ENCODE data around the gene TNFRSF18. TPM values are rescaled to one million over a fixed set of nuclear protein-coding genes. Genes with fewer than 3 reads are reported as not detected.

Gene TNFRSF18
- total and polyA plus RNA-seq, 8 donors = 0.32 to 1.2 (median 0.34) TPM; not detected in 3

GRCh38 chr1:1183833-1184775, 22.3 kb downstream of the TNFRSF18 start:
- peak in 1 of 6 donors; percentile 49 for DNase-seq
- Histone ChIP-seq H3K9me3 (no peaks in the 10 kb centered on the region), H3K27me3 (no peaks in the 10 kb centered on the region), H3K27ac (no peak overlapping the region), H3K36me3 (no peaks in the 10 kb centered on the region), H3K4me3 (no peak overlapping the region), H3K4me1 (no peaks in the 10 kb centered on the region)
- intact Hi-C loops (cut with DNase I) = no loop called here
- no peak for TF ChIP-seq CTCF (IDR thresholded peaks at IDR 0.05)
- 89 to 92% methylated on average over 30 to 32 of the region's 33 CpGs for WGBS, 2 donors
- no peak for FAIRE-seq
- ATAC-seq = no peak

- intact Hi-C loops (cut with DNase I) = no loop called here
- FAIRE-seq (no peak), ATAC-seq (no peak), DNase-seq (peak in 3 of 6 donors; percentile 22 to 72 (median 51))
- Histone ChIP-seq H3K9me3 (no peaks in the 10 kb centered on the region), H3K4me3 (no peak overlapping the region), H3K4me1 (no peaks in the 10 kb centered on the region), H3K36me3 (no peaks in the 10 kb centered on the region), H3K27ac (no peak overlapping the region), H3K27me3 (no peaks in the 10 kb centered on the region)
- no peak for TF ChIP-seq CTCF (IDR thresholded peaks at IDR 0.05)
- WGBS, 2 donors = 90 to 95% methylated on average over 21 of the region's 21 CpGs
Measured at GRCh38 chr1:1183221-1183747, 23.1 kb downstream of the TNFRSF18 start.

GRCh38 chr1:1182491-1183220, 23.7 kb downstream of the TNFRSF18 start:
- Histone ChIP-seq H3K27me3 (no peaks in the 10 kb centered on the region), H3K36me3 (no peaks in the 10 kb centered on the region), H3K4me1 (no peaks in the 10 kb centered on the region), H3K27ac (no peak overlapping the region), H3K9me3 (no peaks in the 10 kb centered on the region), H3K4me3 (no peak overlapping the region)
- intact Hi-C loops (cut with DNase I) = no loop called here
- WGBS, 2 donors = 85 to 86% methylated on average over 39 of the region's 39 CpGs
- TF ChIP-seq CTCF (IDR thresholded peaks at IDR 0.05) = no peak
- FAIRE-seq = no peak
- peak in 3 of 6 donors; percentile 24 to 73 (median 57) for DNase-seq
- no peak for ATAC-seq

- Histone ChIP-seq H3K9me3 (no peaks in the 10 kb centered on the region), H3K4me1 (no peaks in the 10 kb centered on the region), H3K4me3 (no peak overlapping the region), H3K27ac (no peak overlapping the region), H3K27me3 (no peaks in the 10 kb centered on the region), H3K36me3 (no peaks in the 10 kb centered on the region)
- intact Hi-C loops (cut with DNase I) = no loop called here
- ATAC-seq = no peak
- peak in 2 of 6 donors; percentile 40 to 59 for DNase-seq
- FAIRE-seq = no peak
- TF ChIP-seq CTCF (IDR thresholded peaks at IDR 0.05) = no peak
- 87 to 93% methylated on average over 19 to 21 of the region's 21 CpGs for WGBS, 2 donors
Measured at GRCh38 chr1:1181938-1182410, 24.4 kb downstream of the TNFRSF18 start.

All from pancreas (tissue), 10 donors.